Pancreas (tissue), 10 donors: Measurements from ENCODE around the gene OR52R1. TPM values are rescaled to one million over a fixed set of nuclear protein-coding genes. Genes with fewer than 3 reads are reported as not detected.

Experiments used
- ATAC-seq, 4 donors: fragments of 200-7000 bp; cut with Tn5 transposase; one replicate each; pipeline versions ENCODE4 v1.8.0 to v1.9.1; 2020; ENCODE audit warnings: mild to moderate bottlenecking in 4 of 4, moderate library complexity in 4 of 4
- DNase-seq, 6 donors: peaks; one replicate each; pipeline ENCODE4 v3.0.0-alpha.2; 2020
- FAIRE-seq: peaks from 2 replicates; lab custom pipeline; 2012; peaks lifted over from hg19 to GRCh38; lab: Jason Lieb, UNC
- H3K27ac ChIP-seq, 4 donors: fragments of 200-600 bp; sonication (generic); 1 replicate in 3 of 4; 2 replicates in 1 of 4; pipeline versions ENCODE4 v1.5.0 to v1.8.0; 2020
- H3K27me3 ChIP-seq, 4 donors: fragments of 200-600 bp; one replicate each; pipeline ENCODE4 v1.8.0; 2021
- H3K36me3 ChIP-seq, 3 donors: fragments of 200-600 bp; sonication (generic) in 1 of 3; one replicate each; pipeline versions ENCODE4 v1.5.0 to v1.8.0; 2020 to 2021
- H3K4me1 ChIP-seq, 3 donors: fragments of 200-600 bp; one replicate each; pipeline ENCODE4 v1.8.0; 2021
- H3K4me3 ChIP-seq, 4 donors: fragments of 200-600 bp; sonication (generic) in 2 of 4; one replicate each; pipeline versions ENCODE4 v1.5.0 to v1.8.0; 2020 to 2021
- H3K9me3 ChIP-seq, 4 donors: fragments of 200-600 bp; one replicate each; pipeline ENCODE4 v1.8.0; 2021
- WGBS, 2 donors: extraction: QIAGEN DNeasy Blood & Tissue Kit; methylation state at CpG; one replicate each; pipeline ENCODE4 v1.1.7; 2013; 5-methylcytosine and 5-hydroxymethylcytosine counted together
- intact Hi-C, 3 donors: fragments of 100-400 bp; cut with DNase I; formaldehyde crosslinking; loops; one replicate each; pipeline versions ENCODE4 v1.11.1 to v1.14.2; 2022
- polyA plus RNA-seq, 2 donors: library from polyadenylated mRNA; stranded (reverse); fragments of 200-250 nt; gene quantifications; one replicate each; pipeline ENCODE4 v1.2.3, GENCODE V29; 2013
- total RNA-seq, 6 donors: library from RNA; stranded (reverse); fragmentation: NEBNext Ultra II Directional in 4 of 6; extraction: Animal tissue kit (Norgen Biotek cat#: 25700) in 4 of 6; gene quantifications; one replicate each; pipeline versions ENCODE4 v1.2.1 to v1.2.4, GENCODE V29; 2021 to 2023
- TF ChIP-seq, protein P1 (sequence below), 4 donors: fragments of 200-600 bp; sonication (generic) in 3 of 4; IDR thresholded peaks; one replicate each; pipeline versions ENCODE4 v1.5.0 to v1.8.0; 2021; ENCODE audit warnings: antibody characterized with exemption in 4 of 4
- donor health status: healthy with polysubstance abuse.
- donor health status: DM: no; HTN: no; CAD: no; lungs with moderate emphysema.
- donor health status: DM: no; HTN: no; CAD: no.
- donor health status: control.
- donor health status: control.
- donor health status: Bipolar disorder and iron deficiency.
- donor health status: DM: yes; HTN: yes; CAD: no.
- donor health status: DM: no; HTN: no; CAD: no.
- donor health status: DM: no; HTN: no; CAD: no.
- donor health status: DM: yes; HTN: yes; CAD: no.

The OR52R1 gene
- total and polyA plus RNA-seq, 8 donors = not detected

DNA sequence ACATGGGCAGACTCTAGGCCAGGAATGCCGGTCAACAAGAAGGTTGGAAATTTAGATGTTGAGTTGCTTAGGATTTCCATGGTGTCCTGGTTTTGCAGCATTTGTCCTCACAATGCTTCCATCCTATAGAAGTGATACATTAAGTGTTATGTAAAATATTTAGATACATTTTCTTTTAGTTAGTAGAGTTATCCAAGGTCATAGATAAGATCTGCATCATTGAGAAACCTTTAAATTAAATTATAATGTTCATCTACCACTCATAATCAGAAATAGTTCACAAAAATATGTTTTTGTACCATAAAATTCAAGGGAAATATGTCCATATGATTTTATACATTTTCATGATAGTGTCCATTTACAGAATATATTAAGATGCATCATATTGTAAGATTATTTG lies 34.3 kb downstream of the OR52R1 start, which contains the start of gene OR51F1:
OR51F1 (minus strand) TSS at position 101 of the 400 bp plus-strand sequence; CDS start at position 101, 0 bp downstream.
- Histone ChIP-seq H3K27ac (no peak within 1 kb of the TSS), H3K4me3 (no peak within 1 kb of the TSS), H3K4me1 (no peaks in the 10 kb centered on the region), H3K9me3 (no peaks in the 10 kb centered on the region), H3K27me3 (no peaks in the 10 kb centered on the region), H3K36me3 (no peaks in the 10 kb centered on the region)
- WGBS, 2 donors = 90 to 96% methylated on average over 1 of the region's 1 CpG
- TF ChIP-seq, protein P1, sequence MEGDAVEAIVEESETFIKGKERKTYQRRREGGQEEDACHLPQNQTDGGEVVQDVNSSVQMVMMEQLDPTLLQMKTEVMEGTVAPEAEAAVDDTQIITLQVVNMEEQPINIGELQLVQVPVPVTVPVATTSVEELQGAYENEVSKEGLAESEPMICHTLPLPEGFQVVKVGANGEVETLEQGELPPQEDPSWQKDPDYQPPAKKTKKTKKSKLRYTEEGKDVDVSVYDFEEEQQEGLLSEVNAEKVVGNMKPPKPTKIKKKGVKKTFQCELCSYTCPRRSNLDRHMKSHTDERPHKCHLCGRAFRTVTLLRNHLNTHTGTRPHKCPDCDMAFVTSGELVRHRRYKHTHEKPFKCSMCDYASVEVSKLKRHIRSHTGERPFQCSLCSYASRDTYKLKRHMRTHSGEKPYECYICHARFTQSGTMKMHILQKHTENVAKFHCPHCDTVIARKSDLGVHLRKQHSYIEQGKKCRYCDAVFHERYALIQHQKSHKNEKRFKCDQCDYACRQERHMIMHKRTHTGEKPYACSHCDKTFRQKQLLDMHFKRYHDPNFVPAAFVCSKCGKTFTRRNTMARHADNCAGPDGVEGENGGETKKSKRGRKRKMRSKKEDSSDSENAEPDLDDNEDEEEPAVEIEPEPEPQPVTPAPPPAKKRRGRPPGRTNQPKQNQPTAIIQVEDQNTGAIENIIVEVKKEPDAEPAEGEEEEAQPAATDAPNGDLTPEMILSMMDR (IDR thresholded peaks at IDR 0.05) = no peak
- FAIRE-seq (no peak), DNase-seq (no peak), ATAC-seq (no peak)
- intact Hi-C loops = no loop called here

DNA sequence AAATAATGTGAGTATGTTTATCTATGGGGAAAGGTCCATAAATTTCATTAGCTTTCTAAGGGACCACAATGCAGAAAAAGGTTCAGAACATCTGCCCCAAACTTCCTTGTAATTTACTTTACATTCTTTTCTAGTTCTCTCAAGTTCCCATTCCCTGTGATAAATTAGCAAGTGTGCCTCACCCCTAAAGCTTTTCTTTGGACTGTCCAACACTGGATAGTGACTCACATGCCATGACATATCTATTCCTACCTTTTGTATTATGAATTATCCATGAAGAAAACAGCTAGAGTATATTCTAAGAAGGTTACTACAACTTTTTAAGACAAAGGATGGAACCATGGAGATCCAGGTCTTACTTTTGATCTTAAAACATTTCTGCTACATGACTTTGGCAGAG lies 36.1 kb downstream of the OR52R1 start:
- TF ChIP-seq, protein P1 (IDR thresholded peaks at IDR 0.05) = no peak
- Histone ChIP-seq H3K36me3 (no peaks in the 10 kb centered on the region), H3K27me3 (no peaks in the 10 kb centered on the region), H3K27ac (no peak overlapping the region), H3K4me3 (no peak overlapping the region), H3K9me3 (no peaks in the 10 kb centered on the region), H3K4me1 (no peaks in the 10 kb centered on the region)
- ATAC-seq = no peak
- no peak for FAIRE-seq
- DNase-seq = no peak
- intact Hi-C loops = no loop called here

DNA sequence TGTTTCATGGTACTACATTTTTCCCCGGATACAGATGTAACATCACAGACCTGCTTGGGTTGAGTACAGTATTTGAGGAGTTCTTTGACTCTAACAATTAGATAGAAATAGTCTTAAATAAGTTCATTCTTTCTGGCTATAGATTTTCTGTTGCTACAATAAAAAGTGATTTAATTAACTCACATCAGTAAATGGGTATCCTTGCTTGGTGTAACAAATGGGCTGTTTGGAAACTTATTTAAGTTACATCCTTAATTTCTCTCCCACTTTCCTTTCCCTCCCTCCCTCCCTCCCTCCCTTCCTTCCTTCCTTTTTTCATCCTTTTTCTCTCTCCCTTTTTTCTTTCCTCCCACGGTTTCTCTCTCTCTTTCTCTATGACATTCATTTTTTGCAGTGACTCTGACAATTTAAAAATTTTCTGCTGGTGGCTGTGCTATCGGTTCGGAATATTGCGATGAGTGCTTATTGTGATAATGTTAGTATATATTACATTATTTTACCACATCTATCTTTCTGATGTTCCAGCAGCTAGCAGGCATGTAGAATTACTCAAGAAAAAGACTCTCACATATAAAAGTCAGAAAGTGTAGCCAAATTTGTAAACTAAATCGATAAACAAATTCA lies 37.6 kb downstream of the OR52R1 start:
- intact Hi-C loops = no loop called here
- no peaks in the 10 kb centered on the region for H3K27me3 ChIP-seq
- no peak overlapping the region for H3K27ac ChIP-seq
- FAIRE-seq (no peak), DNase-seq (no peak), ATAC-seq (no peak)
- H3K4me3 ChIP-seq = no peak overlapping the region
- H3K36me3 ChIP-seq = no peaks in the 10 kb centered on the region
- WGBS, 2 donors = 74 to 82% methylated on average over 6 of the region's 6 CpGs
- TF ChIP-seq, protein P1 (IDR thresholded peaks at IDR 0.05) = no peak
- no peaks in the 10 kb centered on the region for H3K9me3 ChIP-seq
- no peaks in the 10 kb centered on the region for H3K4me1 ChIP-seq

DNA sequence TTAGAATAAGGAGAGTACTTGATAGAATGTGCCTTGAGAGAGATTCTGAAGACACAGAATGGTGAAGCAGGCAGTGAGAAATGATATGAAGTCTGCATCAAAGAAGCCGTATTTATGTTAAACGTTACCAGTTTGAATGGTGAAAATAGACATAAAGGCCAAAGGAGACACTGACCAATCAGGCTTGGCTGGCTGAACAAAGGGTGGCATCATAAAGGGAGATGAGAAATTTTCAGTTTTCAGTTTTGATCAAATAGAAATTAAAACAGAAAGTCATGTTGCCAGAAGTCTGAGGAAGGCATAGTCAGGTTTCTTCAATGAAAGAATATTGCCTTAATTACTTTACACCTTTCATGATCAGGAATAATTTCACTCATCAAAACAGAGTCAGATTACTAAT lies 41.1 kb downstream of the OR52R1 start:
- WGBS, 2 donors = 72 to 80% methylated on average over 2 of the region's 2 CpGs
- intact Hi-C loops = no loop called here
- H3K27me3 ChIP-seq = no peaks in the 10 kb centered on the region
- no peak overlapping the region for H3K27ac ChIP-seq
- H3K4me3 ChIP-seq = no peak overlapping the region
- H3K4me1 ChIP-seq = no peaks in the 10 kb centered on the region
- H3K9me3 ChIP-seq = no peaks in the 10 kb centered on the region
- TF ChIP-seq, protein P1 (IDR thresholded peaks at IDR 0.05) = no peak
- no peaks in the 10 kb centered on the region for H3K36me3 ChIP-seq
- FAIRE-seq (no peak), DNase-seq (no peak), ATAC-seq (no peak)

Other genes with a start within 250 kb of the OR52R1 start
- gene OR52I2, start 222.6 kb downstream of the OR52R1 start, total RNA-seq = not detected
- not detected for gene OR52I2, start 222.6 kb downstream of the OR52R1 start, polyA plus RNA-seq
- not detected for gene OR52I1, start 210.3 kb downstream of the OR52R1 start, total RNA-seq
- not detected for gene OR52I1, start 210.3 kb downstream of the OR52R1 start, polyA plus RNA-seq
- 10 to 100 TPM in 1 of 6 donors, 1 to 10 TPM in 5; 3.7 to 10.6 (median 6.5) TPM for gene TRIM68, start 196.1 kb downstream of the OR52R1 start, total RNA-seq
- 1 to 10 TPM; 4.4 to 5.9 TPM for gene TRIM68, start 196.1 kb downstream of the OR52R1 start, polyA plus RNA-seq
- gene OR51D1, start 166.9 kb downstream of the OR52R1 start, total RNA-seq = not detected
- not detected for gene OR51D1, start 166.9 kb downstream of the OR52R1 start, polyA plus RNA-seq
- gene OR51E1, start 160.4 kb downstream of the OR52R1 start, total RNA-seq = under 1 TPM in 2 of 6 donors, not detected in 4; 0.06 to 0.12 TPM
- under 1 TPM; 0.07 to 0.23 TPM for gene OR51E1, start 160.4 kb downstream of the OR52R1 start, polyA plus RNA-seq
- under 1 TPM in 1 of 6 donors, not detected in 5; 0.16 TPM for gene OR51E2, start 106.5 kb downstream of the OR52R1 start, total RNA-seq
- gene OR51E2, start 106.5 kb downstream of the OR52R1 start, polyA plus RNA-seq = under 1 TPM in 1 of 2 donors, not detected in 1; 0.09 TPM
- gene MMP26, start 99.6 kb downstream of the OR52R1 start, total RNA-seq = not detected
- under 1 TPM in 1 of 2 donors, not detected in 1; 0.16 TPM for gene MMP26, start 99.6 kb downstream of the OR52R1 start, polyA plus RNA-seq
- not detected for gene OR51F1, start 34.4 kb downstream of the OR52R1 start, total RNA-seq
- gene OR51F1, start 34.4 kb downstream of the OR52R1 start, polyA plus RNA-seq = not detected
- gene OR51F2, start 16.9 kb upstream of the OR52R1 start, total RNA-seq = not detected
- not detected for gene OR51F2, start 16.9 kb upstream of the OR52R1 start, polyA plus RNA-seq
- gene OR51S1, start 44.8 kb upstream of the OR52R1 start, total RNA-seq = not detected
- not detected for gene OR51S1, start 44.8 kb upstream of the OR52R1 start, polyA plus RNA-seq
- not detected for gene OR51T1, start 77.5 kb upstream of the OR52R1 start, total RNA-seq
- not detected for gene OR51T1, start 77.5 kb upstream of the OR52R1 start, polyA plus RNA-seq
- not detected for gene OR51A7, start 99.4 kb upstream of the OR52R1 start, total RNA-seq
- gene OR51A7, start 99.4 kb upstream of the OR52R1 start, polyA plus RNA-seq = not detected
- not detected for gene OR51G2, start 115.0 kb upstream of the OR52R1 start, total RNA-seq
- gene OR51G2, start 115.0 kb upstream of the OR52R1 start, polyA plus RNA-seq = not detected
- not detected for gene OR51G1, start 120.0 kb upstream of the OR52R1 start, total RNA-seq
- not detected for gene OR51G1, start 120.0 kb upstream of the OR52R1 start, polyA plus RNA-seq
- gene OR51A4, start 143.2 kb upstream of the OR52R1 start, total RNA-seq = not detected
- not detected for gene OR51A4, start 143.2 kb upstream of the OR52R1 start, polyA plus RNA-seq
- not detected for gene OR51A2, start 151.3 kb upstream of the OR52R1 start, total RNA-seq
- gene OR51A2, start 151.3 kb upstream of the OR52R1 start, polyA plus RNA-seq = not detected
- gene OR51L1, start 190.5 kb upstream of the OR52R1 start, total RNA-seq = not detected
- not detected for gene OR51L1, start 190.5 kb upstream of the OR52R1 start, polyA plus RNA-seq
- gene OR52J3, start 242.1 kb upstream of the OR52R1 start, total RNA-seq = not detected
- gene OR52J3, start 242.1 kb upstream of the OR52R1 start, polyA plus RNA-seq = not detected